ENCODE results near the gene CFAP92.

The CFAP92 gene

GRCh38 chr3:128879125-128879969, 114.5 kb downstream of the CFAP92 start, which contains the start of gene ACAD9:
Gene ACAD9 (plus strand): TSS chr3:128879620. CDS start chr3:128879692, 72 bp downstream.
- no peak within 1 kb of the TSS for H2AFZ ChIP-seq (ENCODE audit: low read length)
- peaks cover 50% of the 10 kb centered on the region for H3K79me2 ChIP-seq (ENCODE audit: insufficient read depth, low read length)
- peak within 1 kb of the TSS; percentile 65 for H3K27ac ChIP-seq (ENCODE audit: low read depth, low read length, poor library complexity, severe bottlenecking)
- peaks cover 47% of the 10 kb centered on the region for H3K4me1 ChIP-seq (ENCODE audit: insufficient read depth, low read length, severe bottlenecking)
- peak within 1 kb of the TSS; percentile 92 for H3K4me2 ChIP-seq (ENCODE audit: low read length)
- H4K20me1 ChIP-seq (ENCODE audit: insufficient read depth, low read length) = no peaks in the 10 kb centered on the region
- H3K36me3 ChIP-seq (ENCODE audit: insufficient read depth, low read length) = peaks cover 44% of the 10 kb centered on the region
- H3F3A ChIP-seq (ENCODE audit: insufficient read depth, low read length) = no peaks in the 10 kb centered on the region
- H3K9me3 ChIP-seq (ENCODE audit: low read length) = no peaks in the 10 kb centered on the region
- peak within 1 kb of the TSS; percentile 97 for H3K9ac ChIP-seq (ENCODE audit: low read length)
- H3K4me3 ChIP-seq (ENCODE audit: low read depth, low read length, poor library complexity, severe bottlenecking) = peak within 1 kb of the TSS; percentile 87
- TF ChIP-seq CTCF (IDR thresholded peaks at IDR 0.05; ENCODE audit: low read length) (no peak), EZH2 (IDR thresholded peaks at IDR 0.05; ENCODE audit: borderline replicate concordance, low read length) (no peak)
- H3K9me2 ChIP-seq (ENCODE audit: low read depth, low read length) = no peaks in the 10 kb centered on the region
- no peaks in the 10 kb centered on the region for H3K27me3 ChIP-seq (ENCODE audit: insufficient read depth, low read length)

GRCh38 chr3:128878556-128879124, 115.2 kb downstream of the CFAP92 start:
- Histone ChIP-seq H3K9me2 (ENCODE audit: low read depth, low read length) (no peaks in the 10 kb centered on the region), H3K36me3 (ENCODE audit: insufficient read depth, low read length) (peaks cover 37% of the 10 kb centered on the region; the same call in 1 of the 2 replicates), H3K27me3 (ENCODE audit: insufficient read depth, low read length) (no peaks in the 10 kb centered on the region), H3F3A (ENCODE audit: insufficient read depth, low read length) (no peaks in the 10 kb centered on the region), H3K4me2 (ENCODE audit: low read length) (peak overlapping the region; percentile 90), H3K4me1 (ENCODE audit: insufficient read depth, low read length, severe bottlenecking) (peaks cover 47% of the 10 kb centered on the region), H3K4me3 (ENCODE audit: low read depth, low read length, poor library complexity, severe bottlenecking) (peak overlapping the region; percentile 87), H3K9me3 (ENCODE audit: low read length) (no peaks in the 10 kb centered on the region), H3K27ac (ENCODE audit: low read depth, low read length, poor library complexity, severe bottlenecking) (peak overlapping the region; percentile 65), H3K9ac (ENCODE audit: low read length) (peak overlapping the region; percentile 97), H2AFZ (ENCODE audit: low read length) (no peak overlapping the region), H4K20me1 (ENCODE audit: insufficient read depth, low read length) (no peaks in the 10 kb centered on the region), H3K79me2 (ENCODE audit: insufficient read depth, low read length) (peaks cover 45% of the 10 kb centered on the region)
- no peak for TF ChIP-seq CTCF (IDR thresholded peaks at IDR 0.05; ENCODE audit: low read length)
- TF ChIP-seq EZH2 (IDR thresholded peaks at IDR 0.05; ENCODE audit: borderline replicate concordance, low read length) = no peak

- H3K4me3 ChIP-seq (ENCODE audit: low read depth, low read length, poor library complexity, severe bottlenecking) = peak overlapping the region; percentile 87
- H3K4me2 ChIP-seq (ENCODE audit: low read length) = peak overlapping the region; percentile 90
- H3K27me3 ChIP-seq (ENCODE audit: insufficient read depth, low read length) = no peaks in the 10 kb centered on the region
- no peak overlapping the region for H2AFZ ChIP-seq (ENCODE audit: low read length)
- no peaks in the 10 kb centered on the region for H3K9me2 ChIP-seq (ENCODE audit: low read depth, low read length)
- H3K4me1 ChIP-seq (ENCODE audit: insufficient read depth, low read length, severe bottlenecking) = peaks cover 47% of the 10 kb centered on the region
- H4K20me1 ChIP-seq (ENCODE audit: insufficient read depth, low read length) = no peaks in the 10 kb centered on the region
- peaks cover 32% of the 10 kb centered on the region; the same call in 1 of the 2 replicates for H3K36me3 ChIP-seq (ENCODE audit: insufficient read depth, low read length)
- TF ChIP-seq CTCF (IDR thresholded peaks at IDR 0.05; ENCODE audit: low read length) (no peak), EZH2 (IDR thresholded peaks at IDR 0.05; ENCODE audit: borderline replicate concordance, low read length) (no peak)
- H3K79me2 ChIP-seq (ENCODE audit: insufficient read depth, low read length) = peaks cover 44% of the 10 kb centered on the region
- no peaks in the 10 kb centered on the region for H3K9me3 ChIP-seq (ENCODE audit: low read length)
- H3K27ac ChIP-seq (ENCODE audit: low read depth, low read length, poor library complexity, severe bottlenecking) = no peak overlapping the region
- no peaks in the 10 kb centered on the region for H3F3A ChIP-seq (ENCODE audit: insufficient read depth, low read length)
- peak overlapping the region; percentile 97 for H3K9ac ChIP-seq (ENCODE audit: low read length)
Measured at GRCh38 chr3:128878011-128878457, 115.8 kb downstream of the CFAP92 start.

All from OCI-LY1 (cell line).